ENCODE results near the gene TP53RK.

- peak; percentile 90 for TF ChIP-seq REST (IDR thresholded peaks at IDR 0.05)
- TF ChIP-seq CTCF (IDR thresholded peaks at IDR 0.05; ENCODE audit: low read depth, low read length, missing input control): no peak
- TF ChIP-seq YY1 (IDR thresholded peaks at IDR 0.05): peak; percentile 82
- peak in 1 of 2 donors; percentile 78 for TF ChIP-seq EGR1 (IDR thresholded peaks at IDR 0.05; ENCODE audit: low read depth in 2 of 2)
- peak; percentile 90 for TF ChIP-seq FOXA1 (IDR thresholded peaks at IDR 0.05)
- peak in 1 of 2 donors; percentile 73 for TF ChIP-seq JUND (IDR thresholded peaks at IDR 0.05)
Observed at GRCh38 chr20:46705378-46705729, 16.1 kb upstream of the TP53RK start.
